OCI-LY7 (cell line): ENCODE results near the gene ABCA10.

Experiments
- CTCF ChIP-seq: fragments of 200-600 bp; sonication (generic); conservative IDR thresholded peaks from 2 replicates; pipeline ENCODE4 v1.5.1; 2014; ENCODE audit warnings: mild to moderate bottlenecking, antibody characterized with exemption, low read length, moderate library complexity, mixed read lengths
- EZH2phosphoT487 ChIP-seq: fragments of 200-600 bp; sonication (generic); IDR thresholded peaks from 2 replicates; pipeline ENCODE4 v1.6.1; 2018; ENCODE audit warnings: low read depth, borderline replicate concordance, mild to moderate bottlenecking, mixed run types, antibody characterized with exemption, low read length, moderate library complexity, mixed read lengths

GRCh38 chr17:69141431-69142174 lies 87.0 kb downstream of the ABCA10 start, which contains the start of gene ABCA6:
- TF ChIP-seq CTCF (no peak), EZH2phosphoT487 (no peak)
